Activated T-cell treated with anti-CD3 and anti-CD28 coated beads for 24 hours (primary cell): ENCODE results near the gene ADAMTS10.
"Not testable (repeated sequence)": the region's sequence is repeated elsewhere in the genome, so short reads cannot be mapped to it uniquely, and the experiment has no call there.

Experiments
- DNase-seq: peaks from one replicate; pipeline ENCODE4 v3.0.0-alpha.2; 2020; ENCODE audit warnings: low read depth

Gene ADAMTS10

GRCh38 chr19:8626842-8627241, 16.3 kb upstream of the ADAMTS10 start:
- no peak for DNase-seq

- not testable (repeated sequence) for DNase-seq
Measured at GRCh38 chr19:8622886-8623285, 12.4 kb upstream of the ADAMTS10 start.

GRCh38 chr19:8618751-8619150, 8.2 kb upstream of the ADAMTS10 start:
- DNase-seq = no peak

GRCh38 chr19:8617984-8618383, 7.5 kb upstream of the ADAMTS10 start:
- no peak for DNase-seq

- not testable (repeated sequence) for DNase-seq
Measured at GRCh38 chr19:8617325-8617724, 6.8 kb upstream of the ADAMTS10 start.

- no peak for DNase-seq
Measured at GRCh38 chr19:8616861-8617260, 6.3 kb upstream of the ADAMTS10 start.

- DNase-seq = peak; percentile 41
Measured at GRCh38 chr19:8615813-8616596, 5.5 kb upstream of the ADAMTS10 start.

- no peak for DNase-seq
Measured at GRCh38 chr19:8615024-8615423, 4.5 kb upstream of the ADAMTS10 start.

GRCh38 chr19:8614455-8614854, 3.9 kb upstream of the ADAMTS10 start:
- no peak for DNase-seq

GRCh38 chr19:8612807-8613171, 2.3 kb upstream of the ADAMTS10 start:
- DNase-seq = no peak

GRCh38 chr19:8611877-8612806, 1.6 kb upstream of the ADAMTS10 start:
- DNase-seq = no peak

GRCh38 chr19:8611391-8611876, 919 bp upstream of the ADAMTS10 start:
- DNase-seq = no peak

- no peak for DNase-seq
Measured at GRCh38 chr19:8610936-8611300, 403 bp upstream of the ADAMTS10 start.

GRCh38 chr19:8609279-8610040, 1.1 kb downstream of the ADAMTS10 start:
- no peak for DNase-seq

GRCh38 chr19:8608941-8609278, 1.6 kb downstream of the ADAMTS10 start:
- DNase-seq = no peak

- DNase-seq = no peak
Measured at GRCh38 chr19:8607386-8607785, 3.1 kb downstream of the ADAMTS10 start.

- DNase-seq = no peak
Measured at GRCh38 chr19:8605514-8605913, 5.0 kb downstream of the ADAMTS10 start.

- no peak for DNase-seq
Measured at GRCh38 chr19:8601796-8602195, 8.7 kb downstream of the ADAMTS10 start.

GRCh38 chr19:8600816-8601215, 9.7 kb downstream of the ADAMTS10 start:
- no peak for DNase-seq

GRCh38 chr19:8600064-8600463, 10.5 kb downstream of the ADAMTS10 start:
- no peak for DNase-seq

- DNase-seq = no peak
Measured at GRCh38 chr19:8596168-8596567, 14.3 kb downstream of the ADAMTS10 start.

- DNase-seq = no peak
Measured at GRCh38 chr19:8595651-8596050, 14.9 kb downstream of the ADAMTS10 start.
